Calu3 (cell line): ENCODE results near the gene SMIM35. TPM values are rescaled to one million over a fixed set of nuclear protein-coding genes. Genes with fewer than 3 reads are reported as not detected.

Experiments used
- BruUV-seq: library from RNA; stranded (reverse); fragments of 400-500 nt; replicated peaks from 2 replicates; lab custom pipeline; 2021; lab: Mats Ljungman, UMichigan
- CTCF ChIA-PET: fragments of 300-600 bp; sonication (Branson Sonifier 250); formaldehyde crosslinking; loops from one replicate; lab custom pipeline; 2022; ENCODE audit warnings: antibody characterized with exemption; lab: Charles Lee
- DNase-seq: peaks from one replicate; pipeline ENCODE4 v3.0.0; 2022
- H3K27ac Mint-ChIP-seq: one replicate; pipeline ENCODE4 v1.8.0; 2022; ENCODE audit warnings: mixed read lengths; ENCODE audit not compliant: unreplicated experiment
- H3K27me3 Mint-ChIP-seq: one replicate; pipeline ENCODE4 v1.8.0; 2022; ENCODE audit warnings: mixed read lengths; ENCODE audit not compliant: unreplicated experiment
- H3K36me3 Mint-ChIP-seq: one replicate; pipeline ENCODE4 v1.8.0; 2022; ENCODE audit warnings: mild to moderate bottlenecking, moderate library complexity, mixed read lengths; ENCODE audit not compliant: insufficient read depth, unreplicated experiment
- H3K4me1 Mint-ChIP-seq: one replicate; pipeline ENCODE4 v1.8.0; 2022; ENCODE audit warnings: mild to moderate bottlenecking, low read depth, mixed read lengths; ENCODE audit not compliant: unreplicated experiment
- H3K4me3 Mint-ChIP-seq: one replicate; pipeline ENCODE4 v1.8.0; 2022; ENCODE audit warnings: mild to moderate bottlenecking, low read depth, moderate library complexity, mixed read lengths; ENCODE audit not compliant: unreplicated experiment
- H3K9me3 Mint-ChIP-seq: one replicate; pipeline ENCODE4 v1.8.0; 2022; ENCODE audit warnings: low read depth, mixed read lengths; ENCODE audit not compliant: unreplicated experiment
- intact Hi-C: fragments of 100-400 bp; cut with micrococcal nuclease; formaldehyde crosslinking; loops from one replicate; pipeline ENCODE4 v1.10.0; 2022; ENCODE audit not compliant: unreplicated experiment
- total RNA-seq: library from RNA; stranded (reverse); gene quantifications from 2 replicates; pipeline ENCODE4 v1.2.3, GENCODE V29; 2022
- TF ChIP-seq, protein P1 (sequence below): fragments of 200-600 bp; IDR thresholded peaks from one replicate; pipeline ENCODE4 v1.8.0; 2022; ENCODE audit warnings: antibody characterized with exemption; ENCODE audit not compliant: unreplicated experiment

Gene SMIM35
- total RNA-seq, 1 experiment from 2014 or later: not detected

DNA sequence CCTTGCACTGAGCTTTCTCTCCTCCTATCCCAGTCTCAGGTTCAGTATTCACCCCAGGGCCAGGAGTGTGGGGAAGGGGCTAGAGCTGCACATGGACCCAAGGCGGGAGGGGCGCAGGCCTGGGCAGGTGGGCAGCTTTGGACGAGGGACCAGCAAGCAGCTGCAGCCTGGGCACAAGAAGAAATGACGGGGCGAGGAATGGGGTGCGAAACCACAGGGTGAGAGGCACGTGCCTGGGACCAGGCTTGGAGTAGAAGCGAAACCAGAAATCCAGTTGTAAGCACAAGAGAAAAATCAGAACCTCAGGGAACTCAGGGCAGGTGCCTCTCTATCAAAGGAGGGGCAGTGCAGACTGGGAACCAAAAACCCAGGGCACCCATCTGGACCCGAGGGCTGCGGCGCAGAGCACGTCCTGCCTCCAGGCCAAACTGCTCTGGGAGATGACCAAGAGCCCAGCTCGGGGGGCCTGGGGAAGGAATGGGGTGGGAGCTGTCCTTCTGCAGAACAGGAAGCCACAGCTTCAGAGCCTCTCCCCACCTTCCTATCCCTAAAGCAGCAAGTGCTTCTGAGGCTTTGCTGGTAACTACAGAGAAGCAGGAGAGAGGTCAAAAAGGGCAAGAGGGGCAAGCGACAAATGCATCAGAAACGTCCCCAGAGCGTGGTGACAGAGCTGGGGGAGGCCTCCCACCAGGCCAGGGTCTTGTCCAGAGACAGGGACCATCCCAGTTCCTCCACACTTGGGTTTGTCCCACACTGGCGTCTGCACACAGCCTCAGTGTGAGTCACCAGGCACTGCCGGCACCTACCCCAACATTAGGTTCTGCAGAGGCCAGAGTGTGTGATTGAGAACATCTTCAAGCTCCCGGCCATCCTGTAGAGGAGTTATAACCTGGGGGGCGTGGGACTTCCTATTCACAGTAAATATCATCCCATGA lies 28.2 kb downstream of the SMIM35 start:
- CTCF ChIA-PET: no interaction called here
- peaks cover 27% of the 10 kb centered on the region for H3K27me3 Mint-ChIP-seq
- H3K4me1 Mint-ChIP-seq: no peaks in the 10 kb centered on the region
- intact Hi-C loops: no loop called here
- H3K9me3 Mint-ChIP-seq: peaks cover 3% of the 10 kb centered on the region
- no peak for DNase-seq
- TF ChIP-seq, protein P1, sequence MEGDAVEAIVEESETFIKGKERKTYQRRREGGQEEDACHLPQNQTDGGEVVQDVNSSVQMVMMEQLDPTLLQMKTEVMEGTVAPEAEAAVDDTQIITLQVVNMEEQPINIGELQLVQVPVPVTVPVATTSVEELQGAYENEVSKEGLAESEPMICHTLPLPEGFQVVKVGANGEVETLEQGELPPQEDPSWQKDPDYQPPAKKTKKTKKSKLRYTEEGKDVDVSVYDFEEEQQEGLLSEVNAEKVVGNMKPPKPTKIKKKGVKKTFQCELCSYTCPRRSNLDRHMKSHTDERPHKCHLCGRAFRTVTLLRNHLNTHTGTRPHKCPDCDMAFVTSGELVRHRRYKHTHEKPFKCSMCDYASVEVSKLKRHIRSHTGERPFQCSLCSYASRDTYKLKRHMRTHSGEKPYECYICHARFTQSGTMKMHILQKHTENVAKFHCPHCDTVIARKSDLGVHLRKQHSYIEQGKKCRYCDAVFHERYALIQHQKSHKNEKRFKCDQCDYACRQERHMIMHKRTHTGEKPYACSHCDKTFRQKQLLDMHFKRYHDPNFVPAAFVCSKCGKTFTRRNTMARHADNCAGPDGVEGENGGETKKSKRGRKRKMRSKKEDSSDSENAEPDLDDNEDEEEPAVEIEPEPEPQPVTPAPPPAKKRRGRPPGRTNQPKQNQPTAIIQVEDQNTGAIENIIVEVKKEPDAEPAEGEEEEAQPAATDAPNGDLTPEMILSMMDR: no peak
- BruUV-seq: no TSS peak
- no peak overlapping the region for H3K27ac Mint-ChIP-seq
- no peaks in the 10 kb centered on the region for H3K36me3 Mint-ChIP-seq
- no peak overlapping the region for H3K4me3 Mint-ChIP-seq

DNA sequence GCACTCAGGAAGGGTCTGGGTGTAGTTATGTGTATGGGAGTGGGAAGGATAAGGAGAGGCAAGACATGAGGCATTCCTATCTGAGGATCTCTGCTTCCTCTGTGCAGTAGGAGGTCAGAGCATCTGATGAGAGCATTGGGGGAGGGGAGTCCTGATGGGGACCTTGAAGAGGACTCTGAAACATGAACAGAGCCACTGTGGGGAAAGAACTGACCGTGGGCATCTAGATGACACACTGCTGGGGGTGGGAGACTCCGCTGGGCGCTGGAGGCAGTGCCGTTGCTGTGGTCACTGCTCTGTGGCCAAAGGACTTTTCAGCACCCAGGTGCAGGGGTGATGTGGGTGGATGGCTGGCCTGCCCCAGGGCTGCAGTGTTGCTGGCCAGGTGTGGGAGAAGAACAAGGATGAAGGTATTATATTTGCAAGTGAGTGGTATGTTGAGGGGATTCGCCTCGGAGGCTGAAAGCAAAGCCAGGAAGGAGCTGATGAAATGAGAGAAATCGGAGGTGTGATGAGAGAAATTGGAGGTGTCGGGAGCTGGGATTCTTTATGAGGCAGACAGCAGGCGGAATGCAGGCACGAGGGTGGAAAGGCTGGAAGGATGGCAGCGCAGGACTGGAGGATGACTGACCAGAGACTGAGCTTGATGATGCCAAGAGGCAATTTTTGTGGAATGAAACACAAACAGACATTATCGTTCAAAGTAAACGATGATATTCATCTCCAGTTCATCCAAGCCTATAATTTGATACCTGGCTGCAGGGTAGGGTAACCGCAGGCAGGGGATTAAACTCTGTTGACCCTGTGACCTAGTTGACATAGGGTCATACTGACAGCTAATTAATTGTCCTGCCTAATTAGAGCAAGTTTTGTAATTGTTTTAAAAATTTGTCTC lies 29.3 kb downstream of the SMIM35 start:
- intact Hi-C loops: no loop called here
- Mint-ChIP-seq H3K36me3 (no peaks in the 10 kb centered on the region), H3K9me3 (no peaks in the 10 kb centered on the region), H3K4me1 (no peaks in the 10 kb centered on the region), H3K4me3 (no peak overlapping the region), H3K27me3 (peaks cover 27% of the 10 kb centered on the region), H3K27ac (no peak overlapping the region)
- CTCF ChIA-PET: no interaction called here
- no peak for DNase-seq
- BruUV-seq: no TSS peak
- TF ChIP-seq, protein P1: no peak

DNA sequence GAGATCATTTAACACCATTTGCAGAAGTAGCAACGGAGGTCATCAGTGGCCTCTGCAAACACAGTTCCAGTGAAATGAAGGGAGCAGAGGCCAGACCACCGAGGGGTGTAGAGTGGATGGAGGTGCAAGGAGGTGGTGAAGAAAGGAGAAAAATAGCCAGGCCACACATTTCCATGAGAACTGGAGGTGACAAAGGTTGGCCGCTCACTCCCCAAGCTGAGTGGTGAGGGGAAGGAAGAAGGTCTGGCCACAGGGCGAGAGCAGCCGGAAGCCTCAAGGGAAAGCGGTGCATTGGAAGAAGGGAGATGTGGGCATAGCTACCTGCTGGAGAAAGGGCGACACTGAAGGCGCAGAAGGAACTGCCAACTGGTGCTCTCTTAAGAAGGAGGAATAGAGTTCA lies 30.0 kb downstream of the SMIM35 start:
- TF ChIP-seq, protein P1: no peak
- no peak for DNase-seq
- no peaks in the 10 kb centered on the region for H3K36me3 Mint-ChIP-seq
- no peaks in the 10 kb centered on the region for H3K4me1 Mint-ChIP-seq
- H3K4me3 Mint-ChIP-seq: no peak overlapping the region
- H3K27me3 Mint-ChIP-seq: peaks cover 27% of the 10 kb centered on the region
- intact Hi-C loops: no loop called here
- no peaks in the 10 kb centered on the region for H3K9me3 Mint-ChIP-seq
- no TSS peak for BruUV-seq
- CTCF ChIA-PET: no interaction called here
- H3K27ac Mint-ChIP-seq: no peak overlapping the region

DNA sequence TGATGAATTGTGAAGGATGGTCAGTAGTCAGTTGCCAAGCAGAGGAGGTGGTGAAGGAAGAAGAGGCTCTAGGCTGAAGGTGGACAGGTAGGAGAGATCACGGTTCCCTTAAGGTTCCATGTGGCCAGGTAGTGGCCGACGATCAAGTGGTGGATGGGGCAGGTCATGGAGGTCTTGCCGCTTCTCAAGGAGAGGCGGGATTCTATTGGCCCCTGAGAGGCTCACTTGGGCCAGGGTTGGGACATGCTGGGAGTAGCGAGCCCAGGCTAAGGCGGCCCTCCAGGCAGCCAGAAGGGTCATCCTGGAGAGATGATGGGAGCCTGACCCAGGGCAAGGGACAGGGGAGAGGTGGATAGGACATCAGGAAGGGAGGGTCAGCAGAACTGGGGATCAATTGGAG lies 30.8 kb downstream of the SMIM35 start:
- intact Hi-C loops: no loop called here
- CTCF ChIA-PET: no interaction called here

More for the DNA sequence above, 30.8 kb downstream of the SMIM35 start:
- Mint-ChIP-seq H3K27me3 (peaks cover 33% of the 10 kb centered on the region), H3K36me3 (no peaks in the 10 kb centered on the region), H3K9me3 (no peaks in the 10 kb centered on the region), H3K4me1 (no peaks in the 10 kb centered on the region), H3K27ac (no peak overlapping the region), H3K4me3 (no peak overlapping the region)
- DNase-seq: no peak
- TF ChIP-seq, protein P1: no peak
- no TSS peak for BruUV-seq
